Activated B cell treated with CpG ODN at 0.5 μM for 24 hours (primary cell): Measurements from ENCODE around the gene RTN3. TPM values are rescaled to one million over a fixed set of nuclear protein-coding genes. Genes with fewer than 3 reads are reported as not detected.

Experiments used
- ATAC-seq: fragments of 200-7000 bp; cut with Tn5 transposase; one replicate; pipeline ENCODE4 v1.10.0; 2021; ENCODE audit warnings: low read depth, mild to moderate bottlenecking, moderate library complexity
- CTCF ChIA-PET: fragments of 350-600 bp; sonication (Branson Sonifier 250); formaldehyde crosslinking; loops from one replicate; lab custom pipeline; 2021; ENCODE audit warnings: antibody characterized with exemption; lab: Charles Lee
- POLR2A ChIA-PET: fragments of 350-600 bp; sonication (Branson Sonifier 250); formaldehyde crosslinking; loops from one replicate; lab custom pipeline; 2021; ENCODE audit warnings: antibody characterized with exemption; lab: Charles Lee
- DNase-seq: peaks from one replicate; pipeline ENCODE4 v3.0.0; 2022
- H3K27ac Mint-ChIP-seq: one replicate; pipeline ENCODE4 v1.8.0; 2020; ENCODE audit warnings: mixed read lengths
- H3K27me3 Mint-ChIP-seq: one replicate; pipeline ENCODE4 v1.8.0; 2021; ENCODE audit warnings: mixed read lengths
- H3K36me3 Mint-ChIP-seq: one replicate; pipeline ENCODE4 v1.8.0; 2021; ENCODE audit warnings: low read depth, mixed read lengths
- H3K4me1 Mint-ChIP-seq: one replicate; pipeline ENCODE4 v1.8.0; 2021; ENCODE audit warnings: mixed read lengths
- H3K4me3 Mint-ChIP-seq: one replicate; pipeline ENCODE4 v1.8.0; 2020; ENCODE audit warnings: mild to moderate bottlenecking, mixed read lengths
- H3K9me3 Mint-ChIP-seq: one replicate; pipeline ENCODE4 v1.8.0; 2020; ENCODE audit warnings: mixed read lengths
- CTCF ChIP-seq: fragments of 200-600 bp; IDR thresholded peaks from one replicate; pipeline ENCODE4 v1.8.0; 2022; ENCODE audit warnings: antibody characterized with exemption, mild to moderate bottlenecking
- intact Hi-C: fragments of 100-400 bp; cut with micrococcal nuclease; formaldehyde crosslinking; loops from one replicate; pipeline ENCODE4 v1.15.1; 2024
- total RNA-seq: library from RNA; stranded (reverse); gene quantifications from 2 replicates; pipeline ENCODE4 v1.2.3, GENCODE V29; 2022

Gene RTN3
- total RNA-seq, 1 donor from 2014 or later: 18.5 TPM

DNA sequence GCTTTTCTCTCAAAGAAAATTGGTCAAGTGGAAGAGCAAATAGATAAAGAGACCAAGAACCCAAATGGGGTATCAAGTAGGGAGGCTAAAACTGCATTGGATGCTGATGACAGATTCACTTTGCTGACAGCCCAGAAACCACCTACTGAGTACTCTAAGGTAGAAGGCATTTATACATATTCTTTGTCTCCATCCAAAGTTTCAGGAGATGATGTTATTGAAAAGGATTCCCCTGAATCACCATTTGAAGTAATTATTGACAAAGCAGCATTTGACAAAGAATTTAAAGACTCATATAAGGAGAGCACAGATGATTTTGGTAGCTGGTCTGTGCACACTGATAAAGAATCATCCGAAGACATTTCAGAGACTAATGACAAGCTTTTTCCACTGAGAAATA lies 37.7 kb downstream of the RTN3 start:
- Mint-ChIP-seq H3K27me3 (no peaks in the 10 kb centered on the region), H3K4me1 (no peaks in the 10 kb centered on the region), H3K36me3 (no peaks in the 10 kb centered on the region), H3K4me3 (no peak overlapping the region), H3K27ac (no peak overlapping the region), H3K9me3 (no peaks in the 10 kb centered on the region)
- DNase-seq (no peak), ATAC-seq (no peak)
- intact Hi-C loops: no loop called here
- no peak for TF ChIP-seq CTCF
- POLR2A ChIA-PET: no interaction called here
- CTCF ChIA-PET: no interaction called here

- no peak for TF ChIP-seq CTCF
- Mint-ChIP-seq H3K4me1 (no peaks in the 10 kb centered on the region), H3K27ac (no peak overlapping the region), H3K27me3 (no peaks in the 10 kb centered on the region), H3K36me3 (no peaks in the 10 kb centered on the region), H3K4me3 (no peak overlapping the region), H3K9me3 (no peaks in the 10 kb centered on the region)
- intact Hi-C loops: no loop called here
- CTCF ChIA-PET: no interaction called here
- POLR2A ChIA-PET: no interaction called here
- DNase-seq (no peak), ATAC-seq (no peak)
Measured at GRCh38 chr11:63719987-63720386, 38.7 kb downstream of the RTN3 start.

DNA sequence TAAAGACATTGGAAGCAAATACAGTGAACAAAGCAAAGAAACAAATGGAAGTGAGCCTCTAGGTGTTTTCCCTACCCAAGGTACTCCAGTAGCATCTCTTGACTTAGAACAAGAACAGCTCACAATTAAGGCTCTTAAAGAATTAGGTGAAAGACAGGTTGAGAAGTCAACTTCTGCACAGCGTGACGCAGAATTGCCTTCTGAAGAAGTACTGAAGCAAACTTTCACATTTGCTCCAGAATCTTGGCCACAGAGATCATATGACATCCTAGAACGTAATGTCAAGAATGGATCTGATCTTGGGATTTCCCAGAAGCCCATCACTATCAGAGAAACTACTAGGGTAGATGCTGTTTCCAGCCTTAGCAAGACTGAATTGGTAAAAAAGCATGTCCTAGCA lies 39.3 kb downstream of the RTN3 start:
- Mint-ChIP-seq H3K27me3 (no peaks in the 10 kb centered on the region), H3K4me3 (no peak overlapping the region), H3K9me3 (no peaks in the 10 kb centered on the region), H3K36me3 (no peaks in the 10 kb centered on the region), H3K4me1 (no peaks in the 10 kb centered on the region), H3K27ac (no peak overlapping the region)
- CTCF ChIA-PET: no interaction called here
- TF ChIP-seq CTCF: no peak
- DNase-seq (no peak), ATAC-seq (no peak)
- intact Hi-C loops: no loop called here
- POLR2A ChIA-PET: no interaction called here

- POLR2A ChIA-PET: no interaction called here
- CTCF ChIA-PET: interaction anchor here (2.8 kb wide), 1 partner anchor 9 kb away, joined by 7 read pairs; no protein-coding TSS in a partner anchor
- no peak for DNase-seq
- H3K36me3 Mint-ChIP-seq: no peaks in the 10 kb centered on the region
- no peaks in the 10 kb centered on the region for H3K4me1 Mint-ChIP-seq
- no peak overlapping the region for H3K4me3 Mint-ChIP-seq
- TF ChIP-seq CTCF: no peak
- no peaks in the 10 kb centered on the region for H3K9me3 Mint-ChIP-seq
- no peak for ATAC-seq
- intact Hi-C loops: no loop called here
- H3K27me3 Mint-ChIP-seq: no peaks in the 10 kb centered on the region
- H3K27ac Mint-ChIP-seq: no peak overlapping the region
Measured at GRCh38 chr11:63729326-63729725, 48.0 kb downstream of the RTN3 start.

DNA sequence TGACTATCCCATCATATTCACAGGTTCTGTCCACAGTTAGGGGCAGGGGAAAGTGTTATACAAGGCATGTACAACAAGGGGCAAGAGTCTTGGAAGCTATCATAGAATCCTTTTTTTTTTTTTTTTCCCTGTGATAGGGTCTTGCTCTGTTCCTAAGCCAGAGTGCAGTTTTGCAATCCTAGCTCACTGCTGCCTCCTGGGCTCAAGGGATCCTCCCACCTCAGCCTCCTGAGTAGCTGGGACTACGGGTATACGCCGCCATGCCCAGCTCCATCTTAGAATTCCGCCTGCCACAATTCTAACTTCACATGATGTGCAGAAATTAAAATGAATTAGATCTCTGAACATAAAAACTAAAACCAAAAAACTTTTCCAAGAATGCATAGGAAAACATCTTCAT lies 55.6 kb downstream of the RTN3 start:
- intact Hi-C loops: no loop called here
- Mint-ChIP-seq H3K27ac (no peak overlapping the region), H3K36me3 (no peaks in the 10 kb centered on the region), H3K9me3 (no peaks in the 10 kb centered on the region), H3K4me3 (no peak overlapping the region), H3K4me1 (peaks cover 2% of the 10 kb centered on the region), H3K27me3 (no peaks in the 10 kb centered on the region)
- no peak for DNase-seq
- no peak for TF ChIP-seq CTCF
- ChIA-PET POLR2A (no interaction called here), CTCF (interaction anchor here (1.5 to 4.8 kb wide), 4 partner anchors 26 to 257 kb away, joined by 3 to 48 read pairs (median 22); partner anchors contain the start of gene ATL3)
- ATAC-seq: no peak
